Glutamatergic neuron (in vitro differentiated cells): Measurements from ENCODE around the gene GLIS1. TPM values are rescaled to one million over a fixed set of nuclear protein-coding genes. Genes with fewer than 3 reads are reported as not detected.

ENCODE experiments used
- DNase-seq: peaks from one replicate; pipeline ENCODE4 v3.0.0; 2022
- H3K27ac Mint-ChIP-seq: one replicate; pipeline ENCODE4 v1.8.0; 2020; ENCODE audit warnings: mild to moderate bottlenecking, mixed read lengths, inconsistent platforms; ENCODE audit not compliant: unreplicated experiment
- H3K27me3 Mint-ChIP-seq: one replicate; pipeline ENCODE4 v1.8.0; 2020; ENCODE audit warnings: mild to moderate bottlenecking, moderate library complexity, mixed read lengths, inconsistent platforms; ENCODE audit not compliant: unreplicated experiment
- H3K36me3 Mint-ChIP-seq: one replicate; pipeline ENCODE4 v1.8.0; 2020; ENCODE audit warnings: mild to moderate bottlenecking, mixed read lengths, inconsistent platforms; ENCODE audit not compliant: unreplicated experiment
- H3K4me1 Mint-ChIP-seq: one replicate; pipeline ENCODE4 v1.8.0; 2020; ENCODE audit warnings: mild to moderate bottlenecking, low read depth, mixed read lengths, inconsistent platforms; ENCODE audit not compliant: unreplicated experiment
- H3K4me3 Mint-ChIP-seq: one replicate; pipeline ENCODE4 v1.8.0; 2020; ENCODE audit warnings: mild to moderate bottlenecking, mixed read lengths, inconsistent platforms; ENCODE audit not compliant: unreplicated experiment
- H3K9me3 Mint-ChIP-seq: one replicate; pipeline ENCODE4 v1.8.0; 2020; ENCODE audit warnings: mild to moderate bottlenecking, moderate library complexity, mixed read lengths, inconsistent platforms; ENCODE audit not compliant: unreplicated experiment
- CTCF ChIP-seq: fragments of 200-600 bp; sonication (generic); IDR thresholded peaks from one replicate; pipeline ENCODE4 v1.5.0; 2021; ENCODE audit not compliant: partially characterized antibody, unreplicated experiment
- total RNA-seq: library from RNA; stranded (reverse); fragmentation: NEBNext Ultra II Directional; extraction: Animal tissue kit (Norgen Biotek cat#: 25700); gene quantifications from one replicate; pipeline ENCODE4 v1.2.1, GENCODE V29; 2021; ENCODE audit not compliant: unreplicated experiment

GLIS1 gene
- total RNA-seq, 1 donor from 2014 or later: 0.76 TPM

DNA sequence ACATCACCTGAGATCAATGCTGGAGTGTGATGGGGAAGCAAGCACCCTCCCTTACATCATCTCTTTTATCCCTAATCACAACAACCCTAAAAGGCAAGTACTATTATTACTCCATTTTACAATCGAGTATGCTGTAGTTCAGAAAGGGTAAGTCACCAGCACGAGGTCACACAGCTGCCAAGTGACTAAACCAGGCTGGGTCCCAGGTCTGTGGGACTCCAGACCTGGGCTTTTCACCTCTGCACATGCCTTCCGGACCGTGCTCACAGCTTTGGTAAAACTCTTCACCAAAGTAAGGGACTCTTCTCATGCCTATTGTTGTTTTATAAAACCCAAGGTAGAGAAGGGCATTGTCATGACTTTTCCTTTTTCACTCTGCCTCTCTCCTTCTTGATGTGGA is 148.9 kb downstream of the GLIS1 start:
- Mint-ChIP-seq H3K27me3 (peaks cover 8% of the 10 kb centered on the region), H3K27ac (no peak overlapping the region), H3K9me3 (peaks cover 1% of the 10 kb centered on the region), H3K4me1 (peaks cover 35% of the 10 kb centered on the region), H3K36me3 (no peaks in the 10 kb centered on the region), H3K4me3 (no peak overlapping the region)
- DNase-seq: no peak
- no peak for TF ChIP-seq CTCF

DNA sequence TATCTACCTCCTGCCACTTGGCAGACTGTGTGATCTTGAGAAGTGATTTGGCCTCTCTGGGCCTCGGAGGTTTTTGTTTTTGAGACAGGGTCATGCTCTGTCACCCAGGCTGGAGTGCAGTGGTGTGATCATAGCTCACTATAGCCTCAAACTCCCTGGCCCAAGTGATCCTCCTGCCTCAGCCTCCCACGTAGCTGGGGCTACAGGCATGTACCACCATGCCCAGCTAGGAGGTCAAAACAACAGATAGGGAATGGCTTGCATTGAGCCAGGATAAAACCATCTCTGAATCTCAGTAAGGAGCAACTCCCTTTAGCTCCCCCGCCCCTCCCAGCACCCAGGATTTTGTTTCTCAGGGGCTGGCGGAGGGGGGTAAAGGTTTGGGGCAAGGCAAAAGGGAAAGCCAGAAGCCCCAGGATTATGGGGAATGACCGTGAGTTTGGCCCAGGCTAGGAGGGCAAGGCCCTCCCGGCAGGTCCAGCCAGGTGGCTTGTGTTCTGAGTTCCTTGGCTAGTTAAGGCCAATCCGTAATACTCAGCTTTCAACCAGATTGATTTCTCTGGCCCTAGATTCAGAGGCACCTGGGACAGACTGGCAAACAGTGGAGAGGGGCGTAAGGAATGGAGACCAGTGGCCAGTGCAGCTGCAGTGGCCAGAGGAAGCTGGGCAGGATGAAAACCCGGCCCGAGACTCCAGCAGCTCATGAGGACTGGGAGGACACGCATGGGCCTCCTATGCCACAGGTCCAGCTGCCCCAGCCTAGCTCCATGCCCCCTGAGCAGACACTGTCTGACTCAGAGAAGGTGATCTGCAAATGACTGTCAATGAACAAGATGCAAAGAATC is 149.7 kb downstream of the GLIS1 start:
- Mint-ChIP-seq H3K36me3 (no peaks in the 10 kb centered on the region), H3K4me3 (no peak overlapping the region), H3K4me1 (peaks cover 43% of the 10 kb centered on the region), H3K27ac (no peak overlapping the region), H3K27me3 (peaks cover 8% of the 10 kb centered on the region), H3K9me3 (peaks cover 1% of the 10 kb centered on the region)
- no peak for TF ChIP-seq CTCF
- no peak for DNase-seq

DNA sequence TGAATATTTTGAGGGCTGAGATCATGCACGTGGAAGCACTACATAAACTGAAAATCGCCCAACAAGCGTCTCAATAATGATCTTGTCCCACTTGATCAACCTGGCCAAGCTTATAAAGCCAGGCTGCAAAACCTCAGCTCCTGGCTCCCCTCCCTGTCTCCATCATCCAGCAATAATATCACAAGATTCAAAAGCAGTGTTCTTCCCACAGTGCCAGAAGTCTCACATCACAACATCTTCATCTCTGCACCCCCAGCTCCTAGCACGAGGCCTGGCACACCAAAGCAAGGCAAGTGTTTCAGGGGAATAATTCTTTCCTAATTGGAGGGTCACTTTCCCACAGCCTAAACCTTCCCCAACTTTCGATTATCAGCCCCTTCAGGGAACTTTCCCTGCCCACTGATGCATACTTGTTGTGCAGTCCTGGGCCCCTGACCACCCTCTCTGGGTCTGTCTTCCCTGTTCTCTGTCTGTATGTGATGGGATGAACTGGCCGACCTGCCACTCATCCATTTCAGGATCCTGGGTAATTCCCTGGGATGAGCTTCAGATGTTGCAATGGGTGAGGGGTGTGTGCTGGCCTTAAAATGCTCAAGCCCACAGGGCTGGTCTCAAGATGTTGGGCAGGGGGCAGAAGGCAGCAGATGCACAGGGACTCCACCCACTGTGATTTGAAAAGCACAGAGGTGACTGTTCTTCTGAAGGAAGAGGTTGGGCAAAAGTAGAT is 150.7 kb downstream of the GLIS1 start:
- Mint-ChIP-seq H3K36me3 (no peaks in the 10 kb centered on the region), H3K27me3 (peaks cover 8% of the 10 kb centered on the region), H3K9me3 (peaks cover 4% of the 10 kb centered on the region), H3K4me1 (peaks cover 46% of the 10 kb centered on the region), H3K4me3 (no peak overlapping the region), H3K27ac (peak overlapping the region; percentile 57)
- DNase-seq: no peak
- TF ChIP-seq CTCF: no peak

DNA sequence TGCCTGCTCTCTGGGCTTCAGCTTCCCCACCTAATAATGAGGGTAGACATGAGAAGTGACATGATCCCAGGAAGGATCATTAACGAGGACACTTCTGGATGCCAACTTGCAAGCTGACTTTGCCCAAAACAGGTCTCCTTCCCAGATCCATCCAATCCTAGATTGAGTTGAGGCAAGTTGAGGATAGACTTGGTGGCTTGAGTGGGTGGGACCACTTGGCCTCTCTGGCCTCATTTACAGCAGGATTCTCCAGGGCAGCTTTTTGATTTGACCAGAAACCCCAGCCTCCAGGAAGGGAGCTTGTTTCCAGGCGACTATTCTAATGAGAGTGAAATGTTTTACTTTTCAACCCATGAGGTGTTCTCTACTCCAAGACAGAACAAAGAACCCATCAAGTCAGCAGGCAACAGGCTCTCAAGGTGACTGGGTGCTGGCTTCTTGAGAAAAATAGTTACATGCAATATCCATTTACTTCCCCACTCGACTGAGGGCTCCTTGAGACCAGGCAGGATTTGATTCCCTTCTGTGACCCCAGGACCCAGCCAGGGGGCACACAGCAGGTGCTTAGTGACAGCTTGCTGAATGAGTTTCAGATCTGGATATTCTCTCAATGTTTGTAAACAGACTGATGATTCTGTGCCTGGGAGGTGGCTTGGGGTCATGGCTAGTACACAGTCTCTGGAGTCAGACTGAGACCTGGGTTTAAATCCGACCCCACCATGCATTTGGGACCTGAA is 151.5 kb downstream of the GLIS1 start:
- Mint-ChIP-seq H3K4me1 (peaks cover 46% of the 10 kb centered on the region), H3K27ac (peak overlapping the region; percentile 57), H3K27me3 (peaks cover 5% of the 10 kb centered on the region), H3K4me3 (no peak overlapping the region), H3K36me3 (no peaks in the 10 kb centered on the region), H3K9me3 (peaks cover 2% of the 10 kb centered on the region)
- no peak for DNase-seq
- TF ChIP-seq CTCF: no peak
